Neural cell (in vitro differentiated cells): ENCODE data around the gene IRAK2. TPM values are rescaled to one million over a fixed set of nuclear protein-coding genes. Genes with fewer than 3 reads are reported as not detected.

Experiments
- H2AFZ ChIP-seq: fragments of 200-600, 300-800 bp; sonication (generic), shearing (Covaris generic); 2 replicates; pipeline ENCODE4 v1.6.0; 2014; ENCODE audit warnings: low read depth, mild to moderate bottlenecking, antibody characterized with exemption, low read length, moderate library complexity
- H3F3A ChIP-seq: fragments of 200-600 bp; shearing (Covaris generic); 2 replicates; pipeline ENCODE4 v1.6.1; 2016; ENCODE audit warnings: mild to moderate bottlenecking, moderate library complexity, mixed read lengths, antibody characterized with exemption, low read length; ENCODE audit not compliant: insufficient read depth, poor library complexity, severe bottlenecking
- H3K27ac ChIP-seq: fragments of 200-600, 300-800 bp; sonication (generic), shearing (Covaris generic); 2 replicates; pipeline ENCODE4 v1.5.1; 2014; ENCODE audit warnings: mild to moderate bottlenecking, low read length, moderate library complexity
- H3K27me3 ChIP-seq: fragments of 300-800, 200-600 bp; sonication (generic), shearing (Covaris generic); 2 replicates; pipeline ENCODE4 v1.6.0; 2014; ENCODE audit warnings: mild to moderate bottlenecking, low read depth, low read length, moderate library complexity; ENCODE audit not compliant: insufficient read depth
- H3K36me3 ChIP-seq: fragments of 300-800, 200-600 bp; sonication (generic), shearing (Covaris generic); 2 replicates; pipeline ENCODE4 v1.5.1; 2014; ENCODE audit warnings: mild to moderate bottlenecking, antibody characterized with exemption, low read length, moderate library complexity; ENCODE audit not compliant: insufficient read depth
- H3K4me2 ChIP-seq: fragments of 300-800, 200-600 bp; sonication (generic), shearing (Covaris generic); 2 replicates; pipeline ENCODE4 v1.6.0; 2014; ENCODE audit warnings: mild to moderate bottlenecking, low read length
- H3K4me3 ChIP-seq: fragments of 300-800, 200-600 bp; sonication (generic), shearing (Covaris generic); 2 replicates; pipeline ENCODE4 v1.5.1; 2014; ENCODE audit warnings: mild to moderate bottlenecking, low read length, moderate library complexity
- H3K79me2 ChIP-seq: fragments of 200-600 bp; shearing (Covaris generic); replicated peaks from 2 replicates; pipeline ENCODE4 v1.6.0; 2014; ENCODE audit warnings: mild to moderate bottlenecking, low read length, moderate library complexity; ENCODE audit not compliant: insufficient read depth
- H3K9ac ChIP-seq: fragments of 300-800, 200-600 bp; sonication (generic), shearing (Covaris generic); 2 replicates; pipeline ENCODE4 v1.6.1; 2016; ENCODE audit warnings: mild to moderate bottlenecking, low read length, mixed read lengths
- H3K9me2 ChIP-seq: fragments of 200-600 bp; shearing (Covaris generic); 2 replicates; pipeline ENCODE4 v1.6.1; 2016; ENCODE audit warnings: mild to moderate bottlenecking, low read length, mixed read lengths; ENCODE audit not compliant: insufficient read depth
- H3K9me3 ChIP-seq: fragments of 200-600, 300-800 bp; sonication (generic), shearing (Covaris generic); 2 replicates; pipeline ENCODE4 v1.6.1; 2016; ENCODE audit warnings: mild to moderate bottlenecking, mixed run types, low read length, moderate library complexity, mixed read lengths
- H4K20me1 ChIP-seq: fragments of 200-600 bp; shearing (Covaris generic); 2 replicates; pipeline ENCODE4 v1.6.1; 2016; ENCODE audit warnings: mild to moderate bottlenecking, mixed run types; ENCODE audit not compliant: insufficient read depth
- EP300 ChIP-seq: fragments of 450-650 bp; conservative IDR thresholded peaks from 2 replicates; pipeline ENCODE4 v1.6.1; 2014; ENCODE audit warnings: antibody characterized with exemption, mild to moderate bottlenecking, moderate library complexity; ENCODE audit not compliant: poor library complexity, severe bottlenecking
- EZH2 ChIP-seq: fragments of 200-600, 300-800 bp; shearing (Covaris generic), sonication (generic); IDR thresholded peaks from 2 replicates; pipeline ENCODE4 v1.6.1; 2014; ENCODE audit warnings: antibody characterized with exemption, low read length, borderline replicate concordance, mild to moderate bottlenecking; ENCODE audit not compliant: insufficient read depth, poor library complexity, severe bottlenecking
- MXI1 ChIP-seq: fragments of 450-650 bp; conservative IDR thresholded peaks from 2 replicates; pipeline ENCODE4 v1.6.1; 2014; ENCODE audit warnings: antibody characterized with exemption, mild to moderate bottlenecking; ENCODE audit not compliant: poor library complexity, severe bottlenecking
- POLR2AphosphoS5 ChIP-seq: IDR thresholded peaks from 2 replicates; pipeline ENCODE4 v1.6.1; 2012
- RAD21 ChIP-seq: fragments of 450-650 bp; conservative IDR thresholded peaks from 2 replicates; pipeline ENCODE4 v1.6.1; 2014; ENCODE audit warnings: antibody characterized with exemption, mild to moderate bottlenecking, moderate library complexity
- SMC3 ChIP-seq: fragments of 450-650 bp; conservative IDR thresholded peaks from 2 replicates; pipeline ENCODE4 v1.6.1; 2014; ENCODE audit warnings: antibody characterized with exemption, mild to moderate bottlenecking, moderate library complexity; ENCODE audit not compliant: poor library complexity
- TAF1 ChIP-seq: IDR thresholded peaks from 2 replicates; pipeline ENCODE4 v1.6.1; 2012; ENCODE audit warnings: low read depth
- polyA plus RNA-seq: library from polyadenylated mRNA; depleted of rRNA; stranded (reverse); fragments of >200 nt; gene quantifications from 2 replicates; pipeline ENCODE4 v1.2.3, GENCODE V29; 2014
- TF ChIP-seq, protein P1 (sequence below): fragments of 450-650 bp; IDR thresholded peaks from 2 replicates; pipeline ENCODE4 v1.5.1; 2014; ENCODE audit warnings: antibody characterized with exemption, mild to moderate bottlenecking, moderate library complexity; ENCODE audit not compliant: poor library complexity, severe bottlenecking
- TF ChIP-seq, protein P2 (sequence below): IDR thresholded peaks from 2 replicates; pipeline ENCODE4 v1.6.1; 2012; ENCODE audit warnings: borderline replicate concordance

The IRAK2 gene
- polyA plus RNA-seq, 1 donor from 2014 or later = 0.84 TPM

DNA sequence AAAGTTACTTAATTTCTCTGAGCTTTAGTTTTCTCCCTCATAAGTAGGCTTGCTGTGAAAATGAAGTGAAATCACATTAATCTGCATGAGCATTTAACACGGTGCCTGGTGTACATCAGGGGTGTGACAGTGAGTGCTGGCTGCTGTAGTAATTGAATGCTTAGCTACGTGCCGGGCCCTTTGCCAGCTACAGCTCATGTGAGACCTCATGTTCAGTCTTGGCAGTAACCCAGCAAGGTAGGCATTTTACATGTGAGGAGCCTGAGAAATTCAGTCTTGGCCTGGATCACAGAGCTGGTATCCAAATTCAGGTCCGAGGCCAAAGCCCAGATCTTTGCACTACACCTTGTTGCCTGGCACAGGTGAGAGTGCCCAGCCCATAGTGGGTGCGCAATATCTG lies 118.9 kb downstream of the IRAK2 start:
- no peaks in the 10 kb centered on the region for H3K36me3 ChIP-seq
- no peaks in the 10 kb centered on the region for H3K9me3 ChIP-seq
- no peaks in the 10 kb centered on the region for H3K9me2 ChIP-seq
- no peaks in the 10 kb centered on the region for H3F3A ChIP-seq
- H4K20me1 ChIP-seq = no peaks in the 10 kb centered on the region
- no peak overlapping the region for H2AFZ ChIP-seq
- no peak overlapping the region for H3K27ac ChIP-seq
- H3K9ac ChIP-seq = no peak overlapping the region
- no peak for TF ChIP-seq EZH2
- no peak for TF ChIP-seq SMC3
- TF ChIP-seq, protein P1, sequence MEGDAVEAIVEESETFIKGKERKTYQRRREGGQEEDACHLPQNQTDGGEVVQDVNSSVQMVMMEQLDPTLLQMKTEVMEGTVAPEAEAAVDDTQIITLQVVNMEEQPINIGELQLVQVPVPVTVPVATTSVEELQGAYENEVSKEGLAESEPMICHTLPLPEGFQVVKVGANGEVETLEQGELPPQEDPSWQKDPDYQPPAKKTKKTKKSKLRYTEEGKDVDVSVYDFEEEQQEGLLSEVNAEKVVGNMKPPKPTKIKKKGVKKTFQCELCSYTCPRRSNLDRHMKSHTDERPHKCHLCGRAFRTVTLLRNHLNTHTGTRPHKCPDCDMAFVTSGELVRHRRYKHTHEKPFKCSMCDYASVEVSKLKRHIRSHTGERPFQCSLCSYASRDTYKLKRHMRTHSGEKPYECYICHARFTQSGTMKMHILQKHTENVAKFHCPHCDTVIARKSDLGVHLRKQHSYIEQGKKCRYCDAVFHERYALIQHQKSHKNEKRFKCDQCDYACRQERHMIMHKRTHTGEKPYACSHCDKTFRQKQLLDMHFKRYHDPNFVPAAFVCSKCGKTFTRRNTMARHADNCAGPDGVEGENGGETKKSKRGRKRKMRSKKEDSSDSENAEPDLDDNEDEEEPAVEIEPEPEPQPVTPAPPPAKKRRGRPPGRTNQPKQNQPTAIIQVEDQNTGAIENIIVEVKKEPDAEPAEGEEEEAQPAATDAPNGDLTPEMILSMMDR = no peak
- TF ChIP-seq RAD21 = no peak
- TF ChIP-seq, protein P2, sequence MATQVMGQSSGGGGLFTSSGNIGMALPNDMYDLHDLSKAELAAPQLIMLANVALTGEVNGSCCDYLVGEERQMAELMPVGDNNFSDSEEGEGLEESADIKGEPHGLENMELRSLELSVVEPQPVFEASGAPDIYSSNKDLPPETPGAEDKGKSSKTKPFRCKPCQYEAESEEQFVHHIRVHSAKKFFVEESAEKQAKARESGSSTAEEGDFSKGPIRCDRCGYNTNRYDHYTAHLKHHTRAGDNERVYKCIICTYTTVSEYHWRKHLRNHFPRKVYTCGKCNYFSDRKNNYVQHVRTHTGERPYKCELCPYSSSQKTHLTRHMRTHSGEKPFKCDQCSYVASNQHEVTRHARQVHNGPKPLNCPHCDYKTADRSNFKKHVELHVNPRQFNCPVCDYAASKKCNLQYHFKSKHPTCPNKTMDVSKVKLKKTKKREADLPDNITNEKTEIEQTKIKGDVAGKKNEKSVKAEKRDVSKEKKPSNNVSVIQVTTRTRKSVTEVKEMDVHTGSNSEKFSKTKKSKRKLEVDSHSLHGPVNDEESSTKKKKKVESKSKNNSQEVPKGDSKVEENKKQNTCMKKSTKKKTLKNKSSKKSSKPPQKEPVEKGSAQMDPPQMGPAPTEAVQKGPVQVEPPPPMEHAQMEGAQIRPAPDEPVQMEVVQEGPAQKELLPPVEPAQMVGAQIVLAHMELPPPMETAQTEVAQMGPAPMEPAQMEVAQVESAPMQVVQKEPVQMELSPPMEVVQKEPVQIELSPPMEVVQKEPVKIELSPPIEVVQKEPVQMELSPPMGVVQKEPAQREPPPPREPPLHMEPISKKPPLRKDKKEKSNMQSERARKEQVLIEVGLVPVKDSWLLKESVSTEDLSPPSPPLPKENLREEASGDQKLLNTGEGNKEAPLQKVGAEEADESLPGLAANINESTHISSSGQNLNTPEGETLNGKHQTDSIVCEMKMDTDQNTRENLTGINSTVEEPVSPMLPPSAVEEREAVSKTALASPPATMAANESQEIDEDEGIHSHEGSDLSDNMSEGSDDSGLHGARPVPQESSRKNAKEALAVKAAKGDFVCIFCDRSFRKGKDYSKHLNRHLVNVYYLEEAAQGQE = no peak
- no peak for TF ChIP-seq POLR2AphosphoS5
- no peaks in the 10 kb centered on the region for H3K79me2 ChIP-seq
- no peak overlapping the region for H3K4me2 ChIP-seq
- no peaks in the 10 kb centered on the region for H3K27me3 ChIP-seq
- H3K4me3 ChIP-seq = no peak overlapping the region

GRCh38 chr3:10284496-10284895 lies 119.8 kb downstream of the IRAK2 start:
- no peaks in the 10 kb centered on the region for H3K79me2 ChIP-seq
- H4K20me1 ChIP-seq = no peaks in the 10 kb centered on the region
- no peaks in the 10 kb centered on the region for H3K36me3 ChIP-seq
- no peak overlapping the region for H3K9ac ChIP-seq
- no peak overlapping the region for H3K27ac ChIP-seq
- no peaks in the 10 kb centered on the region for H3K27me3 ChIP-seq
- H2AFZ ChIP-seq = no peak overlapping the region
- H3K9me2 ChIP-seq = no peaks in the 10 kb centered on the region
- H3K4me2 ChIP-seq = no peak overlapping the region
- no peak overlapping the region for H3K4me3 ChIP-seq
- no peaks in the 10 kb centered on the region for H3K9me3 ChIP-seq
- no peaks in the 10 kb centered on the region for H3F3A ChIP-seq
- TF ChIP-seq EZH2 (no peak), TAF1 (no peak), POLR2AphosphoS5 (no peak), MXI1 (no peak), SMC3 (no peak), RAD21 (no peak), EP300 (no peak)
- TF ChIP-seq, protein P2 = no peak
- TF ChIP-seq, protein P1 = no peak
